Activated naive CD8-positive, alpha-beta T cell treated with anti-CD3 and anti-CD28 coated beads, Interleukin-2, amount 10 ng/mL, durations not matched to agents 7 days and 5 days (primary cell): ENCODE measurements around the gene CALR3. TPM values are rescaled to one million over a fixed set of nuclear protein-coding genes. Genes with fewer than 3 reads are reported as not detected.

Experiments used
- ATAC-seq: fragments of 150-1000 bp; cut with Tn5 transposase; one replicate; pipeline ENCODE4 v1.10.0; 2021; ENCODE audit warnings: low read depth, moderate library complexity
- POLR2A ChIA-PET: fragments of 350-600 bp; sonication (Branson Sonifier 250); formaldehyde crosslinking; loops from one replicate; lab custom pipeline; 2021; ENCODE audit warnings: antibody characterized with exemption; lab: Charles Lee
- DNase-seq: peaks from one replicate; pipeline ENCODE4 v3.0.0; 2021
- H3K27ac Mint-ChIP-seq: one replicate; pipeline ENCODE4 v1.8.0; 2022; ENCODE audit warnings: mild to moderate bottlenecking, mixed read lengths
- H3K27me3 Mint-ChIP-seq: one replicate; pipeline ENCODE4 v1.8.0; 2022; ENCODE audit warnings: mild to moderate bottlenecking, moderate library complexity, mixed read lengths
- H3K36me3 Mint-ChIP-seq: one replicate; pipeline ENCODE4 v1.8.0; 2021; ENCODE audit warnings: mild to moderate bottlenecking, mixed read lengths
- H3K4me1 Mint-ChIP-seq: one replicate; pipeline ENCODE4 v1.8.0; 2021; ENCODE audit warnings: mixed read lengths
- H3K4me3 Mint-ChIP-seq: one replicate; pipeline ENCODE4 v1.8.0; 2022; ENCODE audit warnings: mild to moderate bottlenecking, moderate library complexity, mixed read lengths
- H3K9me3 Mint-ChIP-seq: one replicate; pipeline ENCODE4 v1.8.0; 2021; ENCODE audit warnings: mixed read lengths
- total RNA-seq, 2 experiments: library from RNA; stranded (reverse); gene quantifications; one replicate each; pipeline ENCODE4 v1.2.3, GENCODE V29; 2021

CALR3 gene
- total RNA-seq, 2 experiments from 2014 or later = not detected

- Mint-ChIP-seq H3K4me3 (no peak overlapping the region), H3K9me3 (no peaks in the 10 kb centered on the region), H3K27ac (no peak overlapping the region), H3K4me1 (peaks cover 19% of the 10 kb centered on the region), H3K27me3 (no peaks in the 10 kb centered on the region), H3K36me3 (peaks cover 14% of the 10 kb centered on the region)
- POLR2A ChIA-PET = interaction anchor here (0.5 kb wide), 1 partner anchor 70 kb away, joined by 7 read pairs; no protein-coding TSS in a partner anchor
- no peak for DNase-seq
- no peak for ATAC-seq
Measured at GRCh38 chr19:16436780-16437332, 59.1 kb downstream of the CALR3 start.

GRCh38 chr19:16435999-16436650, 59.8 kb downstream of the CALR3 start:
- DNase-seq = no peak
- peaks cover 19% of the 10 kb centered on the region for H3K4me1 Mint-ChIP-seq
- no peak for ATAC-seq
- H3K9me3 Mint-ChIP-seq = no peaks in the 10 kb centered on the region
- no peak overlapping the region for H3K27ac Mint-ChIP-seq
- H3K36me3 Mint-ChIP-seq = peaks cover 14% of the 10 kb centered on the region
- H3K27me3 Mint-ChIP-seq = no peaks in the 10 kb centered on the region
- no peak overlapping the region for H3K4me3 Mint-ChIP-seq
- POLR2A ChIA-PET = interaction anchor here (0.6 kb wide), 1 partner anchor 151 kb away, joined by 4 read pairs; no protein-coding TSS in a partner anchor

GRCh38 chr19:16435238-16435917, 60.6 kb downstream of the CALR3 start:
- Mint-ChIP-seq H3K27me3 (no peaks in the 10 kb centered on the region), H3K4me3 (no peak overlapping the region), H3K9me3 (no peaks in the 10 kb centered on the region), H3K27ac (no peak overlapping the region), H3K36me3 (peaks cover 15% of the 10 kb centered on the region), H3K4me1 (peaks cover 19% of the 10 kb centered on the region)
- DNase-seq = no peak
- no peak for ATAC-seq
- POLR2A ChIA-PET = interaction anchor here (0.6 kb wide), 1 partner anchor 152 kb away, joined by 4 read pairs; no protein-coding TSS in a partner anchor

- Mint-ChIP-seq H3K27me3 (no peaks in the 10 kb centered on the region), H3K4me3 (no peak overlapping the region), H3K27ac (no peak overlapping the region), H3K36me3 (peaks cover 13% of the 10 kb centered on the region), H3K9me3 (no peaks in the 10 kb centered on the region), H3K4me1 (peaks cover 19% of the 10 kb centered on the region)
- no peak for ATAC-seq
- POLR2A ChIA-PET = no interaction called here
- no peak for DNase-seq
Measured at GRCh38 chr19:16433986-16434385, 62.0 kb downstream of the CALR3 start.

GRCh38 chr19:16429759-16430091, 66.2 kb downstream of the CALR3 start:
- Mint-ChIP-seq H3K4me3 (no peak overlapping the region), H3K27me3 (no peaks in the 10 kb centered on the region), H3K36me3 (peaks cover 9% of the 10 kb centered on the region), H3K4me1 (peaks cover 8% of the 10 kb centered on the region), H3K27ac (no peak overlapping the region), H3K9me3 (no peaks in the 10 kb centered on the region)
- no peak for DNase-seq
- ATAC-seq = no peak
- POLR2A ChIA-PET = no interaction called here

- POLR2A ChIA-PET = no interaction called here
- Mint-ChIP-seq H3K27ac (peak overlapping the region; percentile 14), H3K9me3 (no peaks in the 10 kb centered on the region), H3K4me3 (no peak overlapping the region), H3K4me1 (peaks cover 8% of the 10 kb centered on the region), H3K27me3 (no peaks in the 10 kb centered on the region), H3K36me3 (peaks cover 9% of the 10 kb centered on the region)
- DNase-seq (no peak), ATAC-seq (peak; percentile 39)
Measured at GRCh38 chr19:16429066-16429758, 66.8 kb downstream of the CALR3 start.

Other genes starting within 250 kb of the CALR3 start
- 100 to 1,000 TPM; 172 to 193 TPM for gene KLF2, start 171.3 kb downstream of the CALR3 start, total RNA-seq
- gene EPS15L1, start 24.2 kb downstream of the CALR3 start, total RNA-seq = 10 to 100 TPM; 40.0 to 41.7 TPM
- 1 to 10 TPM; 3.0 to 3.3 TPM for gene C19orf44, start 227 bp upstream of the CALR3 start, total RNA-seq
- 10 to 100 TPM; 65.5 to 67.0 TPM for gene CHERP, start 46.3 kb upstream of the CALR3 start, total RNA-seq
- gene SLC35E1, start 76.2 kb upstream of the CALR3 start, total RNA-seq = 10 to 100 TPM; 43.4 to 44.5 TPM
- gene MED26, start 132.0 kb upstream of the CALR3 start, total RNA-seq = 10 to 100 TPM; 16.4 to 21.2 TPM
- gene SMIM7, start 164.0 kb upstream of the CALR3 start, total RNA-seq = 10 to 100 TPM; 63.6 to 68.8 TPM
- gene TMEM38A, start 165.0 kb upstream of the CALR3 start, total RNA-seq = 1 to 10 TPM in 1 of 2 experiments, under 1 TPM in 1; 0.51 to 1.6 TPM
- not detected for gene NWD1, start 223.7 kb upstream of the CALR3 start, total RNA-seq